Kidney tubule cell (primary cell): Measurements from ENCODE around the gene TOPAZ1.
A peak's percentile ranks its signal among the peaks of the same experiment; 100 is the strongest.

Experiments
- DNase-seq: peaks from one replicate; pipeline ENCODE4 v3.0.0-alpha.2; 2018; ENCODE audit warnings: low spot score

Gene TOPAZ1

DNA sequence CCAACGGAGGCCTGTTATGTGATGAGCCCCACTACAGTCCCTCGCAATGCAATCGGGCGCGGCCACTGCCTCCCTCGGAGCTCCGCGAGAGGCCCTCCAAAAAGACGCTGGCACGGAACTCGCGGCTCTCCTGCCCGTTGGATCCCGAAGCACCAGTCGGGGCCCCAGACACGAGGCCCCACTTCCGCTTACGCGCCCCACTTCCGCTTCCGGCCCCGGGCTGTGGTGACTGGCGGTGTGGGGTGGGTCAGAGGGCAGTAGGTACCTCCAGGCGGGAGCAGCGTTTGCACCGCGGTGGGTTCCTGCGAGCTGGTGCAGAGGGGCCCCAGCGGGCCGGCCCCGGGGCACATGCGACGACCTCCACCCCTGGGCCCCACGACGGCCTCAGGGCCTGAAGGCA, at the start of gene TOPAZ1:
Gene TOPAZ1 (plus strand): TSS at position 181 of the 400 bp plus-strand sequence. CDS start 168 bp downstream, at position 349.
- DNase-seq: no peak

DNA sequence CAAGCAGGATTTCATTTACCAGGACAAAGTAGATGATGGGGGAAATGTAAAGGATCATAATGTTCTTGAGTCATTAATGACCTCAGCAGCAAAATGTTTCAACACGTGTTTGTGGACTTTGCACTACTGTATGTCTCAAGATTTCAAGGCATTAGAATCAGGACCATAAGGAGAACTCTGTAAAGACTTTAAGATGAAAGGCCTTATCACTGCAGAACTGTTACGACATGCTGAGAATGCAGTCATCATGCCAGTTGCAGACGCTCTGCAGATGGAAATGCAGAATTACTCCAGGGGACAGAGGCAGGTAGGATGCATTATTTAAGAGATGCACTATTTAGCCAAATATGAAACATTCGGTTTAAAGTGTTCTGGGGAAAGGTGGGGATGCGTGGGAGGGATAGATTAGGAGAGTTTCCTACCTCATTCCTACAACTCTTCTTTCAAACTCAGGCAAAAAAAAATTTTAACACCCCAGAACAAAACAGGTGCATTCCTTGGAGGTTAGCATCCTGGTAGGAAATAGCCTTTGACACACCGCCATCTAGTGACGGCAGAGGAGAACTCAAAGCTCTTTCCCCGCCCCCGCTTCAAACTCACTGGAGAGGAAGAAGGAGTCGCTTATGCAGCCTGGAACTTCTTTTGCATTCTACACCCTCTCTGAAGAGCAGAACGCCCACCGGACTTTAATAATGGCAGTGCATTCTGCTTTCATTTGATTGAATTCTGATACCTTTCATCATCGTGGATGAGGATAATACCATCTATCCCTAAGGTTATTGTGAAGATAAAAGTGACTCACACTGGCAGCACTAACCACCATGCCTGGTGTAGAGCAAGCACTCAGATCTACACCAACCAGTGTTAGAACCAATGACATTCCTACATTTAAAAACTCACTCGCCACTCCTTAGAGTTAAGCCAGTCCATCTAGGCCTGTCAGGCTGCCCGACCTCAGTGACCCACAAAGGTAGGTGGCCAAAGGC, 43.1 kb upstream of the TOPAZ1 start:
- DNase-seq: peak; percentile 76

DNA sequence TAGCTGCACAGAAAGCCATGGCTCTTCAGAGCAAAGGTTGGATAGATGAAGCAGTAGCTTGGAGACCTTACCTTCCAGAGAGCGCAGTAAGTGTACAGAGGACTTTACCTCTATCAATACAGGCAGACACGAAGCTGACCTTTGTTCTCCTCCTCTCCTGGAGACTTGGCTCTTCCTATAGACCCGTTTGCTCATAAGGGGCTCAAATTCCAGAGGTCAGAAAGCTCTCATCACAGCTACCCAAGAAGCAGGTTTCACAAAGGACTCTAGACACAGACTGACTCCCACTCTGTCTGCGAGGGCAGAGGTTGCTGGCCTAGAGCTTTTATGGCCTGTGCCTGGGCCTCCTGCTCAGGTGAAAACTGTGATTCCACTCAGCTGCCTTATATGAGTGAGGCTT, 35.4 kb upstream of the TOPAZ1 start:
- no peak for DNase-seq

DNA sequence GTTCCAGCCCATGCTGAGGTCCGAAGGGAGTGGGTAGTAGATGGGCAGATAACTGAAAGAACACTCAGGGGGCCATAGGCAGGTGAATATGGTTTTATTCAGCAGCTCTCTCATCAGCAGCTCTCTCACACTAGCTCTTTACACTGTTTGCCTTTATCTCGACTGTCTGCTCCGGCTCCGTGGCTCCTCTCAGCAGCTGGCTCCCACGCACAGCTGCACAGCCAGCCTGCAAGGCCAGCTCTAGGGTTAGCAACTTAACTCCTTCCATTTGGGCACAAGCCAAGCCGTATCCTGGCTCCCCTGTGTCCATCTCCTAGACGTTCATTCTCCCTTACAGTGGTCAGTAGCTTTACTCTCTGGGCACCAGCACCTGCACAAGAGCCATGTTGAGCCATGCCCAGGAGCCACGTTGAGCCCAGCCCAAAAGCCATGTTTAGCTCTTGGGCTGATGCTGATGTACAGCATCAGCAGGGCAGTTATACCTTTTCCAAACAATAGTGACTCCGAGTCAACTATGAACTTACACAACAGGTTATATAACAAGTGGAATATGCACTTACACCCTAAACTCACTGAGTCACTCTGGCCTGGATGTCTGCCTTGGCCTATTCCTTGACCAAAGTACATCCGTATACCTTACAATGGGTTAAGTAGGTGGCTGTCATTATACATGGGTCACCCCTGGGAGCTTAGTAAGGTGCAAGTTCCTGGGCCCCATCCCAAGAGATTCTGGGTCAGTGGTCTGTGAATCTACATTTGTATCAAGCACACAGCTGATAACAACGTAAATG, 34.6 kb upstream of the TOPAZ1 start:
- no peak for DNase-seq

DNA sequence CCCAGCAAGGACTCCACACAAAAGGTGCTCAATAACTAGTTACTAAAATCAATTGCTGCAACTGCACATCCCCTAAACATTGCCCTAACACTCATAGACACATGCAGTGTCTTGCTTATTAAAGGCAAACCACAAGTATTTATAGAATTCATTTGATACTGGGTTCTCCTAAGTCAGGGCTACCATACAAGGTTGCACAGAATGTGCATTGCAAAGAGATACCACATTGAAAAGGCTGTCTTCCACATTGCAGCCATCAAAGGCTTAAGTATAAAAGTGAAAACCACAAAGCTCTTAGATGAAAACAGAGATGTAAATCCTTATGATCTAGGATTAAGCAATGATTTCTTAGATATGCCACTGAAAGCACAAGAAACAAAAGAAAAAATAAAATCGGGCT, 33.6 kb upstream of the TOPAZ1 start:
- DNase-seq: no peak

DNA sequence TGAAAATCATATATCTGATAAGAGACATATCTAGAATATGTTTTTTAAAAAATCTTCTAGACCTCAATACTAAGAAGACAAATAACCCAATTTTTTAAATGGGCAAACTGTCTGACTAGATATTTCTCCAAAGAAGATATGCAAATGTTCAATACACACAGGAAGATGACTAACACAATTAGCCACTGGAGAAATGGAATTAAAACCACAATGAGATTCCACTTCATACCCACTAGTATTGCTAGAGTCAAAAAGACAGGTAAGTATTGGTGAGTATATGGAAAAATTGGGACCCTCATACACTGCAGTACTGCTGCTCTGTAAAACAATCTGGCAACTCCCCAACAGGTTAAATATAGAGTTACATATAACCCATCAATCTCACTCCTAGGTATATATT, 33.1 kb upstream of the TOPAZ1 start:
- DNase-seq: peak; percentile 22

DNA sequence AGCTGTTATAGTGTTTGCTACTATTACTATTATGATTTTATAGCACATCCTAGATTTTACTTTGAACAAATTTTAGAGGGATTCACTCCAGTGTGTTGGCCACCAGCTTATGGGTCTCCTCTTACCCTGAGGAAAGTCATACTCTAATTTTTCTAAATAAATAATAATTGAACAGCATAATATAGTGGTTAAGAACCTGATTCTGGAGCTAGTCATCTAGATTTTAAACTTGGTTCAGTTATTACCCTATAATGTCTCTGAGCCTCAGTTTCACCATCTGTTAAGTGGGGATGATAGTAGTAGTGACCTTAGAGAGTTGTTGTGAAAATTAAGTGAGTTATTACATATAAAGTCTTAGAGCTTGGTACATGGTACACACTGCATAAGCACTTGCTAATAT, 30.7 kb upstream of the TOPAZ1 start:
- DNase-seq: no peak

DNA sequence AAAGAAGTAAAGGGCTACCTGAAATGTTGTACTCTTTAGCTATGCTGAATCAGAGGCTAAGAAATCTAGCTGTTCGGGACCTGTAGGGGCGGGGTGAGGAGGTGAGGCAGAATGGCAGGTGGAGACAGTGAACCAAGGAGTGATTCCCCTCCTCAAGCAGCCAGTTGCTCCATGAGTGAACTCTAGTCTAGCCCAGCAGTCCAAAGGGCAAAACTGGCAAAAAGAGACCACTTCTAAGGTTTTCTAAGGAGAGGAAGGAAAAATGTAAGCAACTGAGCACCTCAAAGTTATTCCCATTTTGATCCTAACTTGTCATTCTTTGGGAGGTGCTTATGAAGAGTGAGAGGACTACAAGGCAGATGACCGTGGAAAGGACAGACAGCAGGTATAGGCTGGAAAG, 19.3 kb upstream of the TOPAZ1 start:
- DNase-seq: no peak

DNA sequence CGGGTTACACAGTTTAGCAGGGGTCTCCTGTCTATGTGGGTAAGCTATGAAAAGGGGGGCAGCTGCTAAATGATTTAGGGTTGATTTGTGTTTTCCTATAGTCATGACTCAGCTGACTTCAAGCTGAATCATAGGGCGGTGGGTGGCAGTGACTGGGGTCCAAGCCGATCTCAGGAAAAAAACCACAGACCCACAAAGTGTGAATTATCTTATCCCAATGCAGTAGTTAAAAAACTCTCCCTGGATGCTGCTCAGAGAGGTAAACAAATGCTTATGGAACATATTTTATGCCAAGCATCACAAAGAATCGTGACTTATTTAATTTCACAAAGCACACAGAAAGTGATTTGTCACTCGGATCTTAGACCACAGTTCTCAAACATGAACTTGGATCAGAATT, 18.4 kb upstream of the TOPAZ1 start:
- no peak for DNase-seq

DNA sequence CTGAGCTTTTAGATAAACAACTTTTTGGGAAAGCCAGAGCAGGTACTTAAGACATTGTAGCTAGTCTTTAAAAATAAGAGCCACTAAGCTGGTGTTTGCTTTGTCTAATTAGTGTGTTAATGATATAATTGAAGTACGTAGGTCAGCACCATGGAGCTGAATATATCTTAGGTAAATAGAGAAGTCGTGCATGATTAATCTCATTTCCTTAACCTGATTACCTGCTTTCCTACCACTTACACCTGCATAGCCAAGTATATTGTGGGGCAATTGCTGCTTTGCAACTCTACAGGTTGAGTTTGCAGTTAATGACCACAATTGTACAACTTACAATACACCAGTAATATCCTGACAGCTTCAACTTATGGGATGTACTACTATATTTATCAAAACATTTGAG, 17.6 kb upstream of the TOPAZ1 start:
- DNase-seq: no peak

DNA sequence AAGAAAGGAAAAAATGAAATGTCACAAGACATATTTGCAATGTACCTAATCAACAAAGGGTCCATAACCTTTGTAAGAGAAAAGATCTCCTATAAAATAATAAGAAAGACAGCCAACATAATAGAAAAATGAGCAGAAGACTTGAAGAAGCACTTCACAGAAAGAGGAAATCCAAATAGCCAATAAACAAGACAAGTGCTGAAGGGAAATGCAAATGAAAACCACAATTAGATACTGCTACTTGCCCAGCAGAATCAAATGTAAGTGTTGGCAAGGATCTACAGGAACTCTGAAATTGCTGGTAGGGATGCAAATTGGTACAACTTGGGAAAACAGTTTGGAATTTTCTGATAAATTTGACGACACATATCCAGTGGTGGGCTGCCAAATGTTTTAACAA, 15.1 kb upstream of the TOPAZ1 start:
- no peak for DNase-seq

DNA sequence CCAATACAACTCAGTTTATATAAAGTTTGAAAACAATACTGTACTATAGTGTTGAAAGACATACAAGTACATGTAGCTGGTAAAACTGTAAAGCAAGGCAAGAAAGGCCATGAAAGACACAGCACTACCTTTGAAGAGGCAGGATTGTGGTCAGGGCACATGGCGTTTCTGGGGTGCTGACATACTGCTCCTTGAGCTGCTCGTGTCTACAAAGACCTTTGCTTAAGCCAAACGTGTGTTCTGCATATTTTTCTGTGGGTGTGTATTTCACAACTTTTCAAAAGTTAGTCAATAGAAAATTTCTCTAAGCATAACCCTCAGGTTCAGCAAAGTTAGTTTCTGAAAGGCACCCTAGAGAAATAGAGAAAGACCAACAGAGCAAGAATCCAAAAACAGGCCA, 14.1 kb upstream of the TOPAZ1 start:
- DNase-seq: no peak

DNA sequence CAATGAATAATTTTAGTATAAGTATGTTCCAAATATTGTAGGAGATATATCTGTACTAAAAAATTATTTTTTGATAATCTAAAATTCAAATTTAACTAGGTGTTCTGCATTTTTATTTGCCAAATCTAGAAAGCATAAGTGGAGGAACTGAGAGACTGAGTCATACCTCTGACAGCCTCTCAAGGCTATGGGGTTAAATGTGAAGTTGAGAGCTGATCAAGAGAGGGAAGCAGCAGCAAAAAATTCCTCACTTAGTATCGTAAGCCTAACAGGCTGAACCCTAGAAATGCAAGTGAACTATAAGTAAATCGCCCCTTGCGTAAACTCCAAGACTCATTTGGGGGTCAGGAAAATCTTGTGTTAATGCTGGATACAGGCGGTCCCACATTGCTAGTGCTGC, 12.8 kb upstream of the TOPAZ1 start:
- DNase-seq: no peak

DNA sequence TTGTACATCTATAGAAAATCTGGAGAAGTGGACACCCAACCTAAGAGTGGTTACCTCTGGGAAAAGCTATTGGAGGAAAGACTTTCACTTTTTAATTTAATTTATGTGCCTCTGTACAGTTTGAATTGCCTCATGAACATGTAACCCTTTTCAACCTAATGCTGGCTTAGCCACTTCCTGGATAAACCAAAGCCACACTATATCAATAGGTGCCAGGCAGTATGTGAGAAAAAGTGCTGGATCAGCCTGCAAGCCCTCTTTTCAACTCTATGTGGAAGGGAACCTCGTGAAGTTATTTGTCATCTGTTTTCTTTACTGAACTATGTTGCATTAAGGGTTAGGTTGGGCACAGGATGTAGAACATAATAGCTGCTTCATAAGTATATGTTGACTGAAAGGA, 9.3 kb upstream of the TOPAZ1 start:
- no peak for DNase-seq

DNA sequence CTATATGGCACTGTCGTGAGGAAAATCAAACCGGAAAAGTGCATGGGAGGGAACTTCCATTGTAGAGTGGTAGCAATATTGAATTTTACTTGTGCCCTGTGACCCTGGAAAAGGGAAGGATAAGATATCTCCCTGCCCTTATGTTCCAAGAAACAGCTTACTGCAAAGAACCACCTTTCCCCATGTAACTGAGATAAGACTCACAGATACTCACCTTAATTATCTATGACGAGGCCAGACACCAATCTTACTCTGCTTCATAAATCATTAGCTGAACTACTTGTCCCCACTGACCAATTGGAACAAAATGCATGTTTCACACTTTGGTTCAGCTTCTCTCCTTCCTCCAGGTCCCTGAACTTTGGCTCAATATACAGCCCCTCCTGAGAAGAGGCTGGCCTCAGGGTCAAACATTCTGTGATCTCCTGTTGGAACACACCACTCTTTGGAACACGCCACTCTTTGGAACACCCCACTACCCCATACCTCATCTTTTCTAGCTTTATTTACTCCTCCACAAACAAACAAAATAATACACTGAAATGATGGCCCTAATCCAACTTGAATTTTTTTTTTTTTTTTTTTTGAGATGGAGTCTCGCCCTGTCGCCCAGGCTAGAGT, 6.9 kb upstream of the TOPAZ1 start:
- no peak for DNase-seq

DNA sequence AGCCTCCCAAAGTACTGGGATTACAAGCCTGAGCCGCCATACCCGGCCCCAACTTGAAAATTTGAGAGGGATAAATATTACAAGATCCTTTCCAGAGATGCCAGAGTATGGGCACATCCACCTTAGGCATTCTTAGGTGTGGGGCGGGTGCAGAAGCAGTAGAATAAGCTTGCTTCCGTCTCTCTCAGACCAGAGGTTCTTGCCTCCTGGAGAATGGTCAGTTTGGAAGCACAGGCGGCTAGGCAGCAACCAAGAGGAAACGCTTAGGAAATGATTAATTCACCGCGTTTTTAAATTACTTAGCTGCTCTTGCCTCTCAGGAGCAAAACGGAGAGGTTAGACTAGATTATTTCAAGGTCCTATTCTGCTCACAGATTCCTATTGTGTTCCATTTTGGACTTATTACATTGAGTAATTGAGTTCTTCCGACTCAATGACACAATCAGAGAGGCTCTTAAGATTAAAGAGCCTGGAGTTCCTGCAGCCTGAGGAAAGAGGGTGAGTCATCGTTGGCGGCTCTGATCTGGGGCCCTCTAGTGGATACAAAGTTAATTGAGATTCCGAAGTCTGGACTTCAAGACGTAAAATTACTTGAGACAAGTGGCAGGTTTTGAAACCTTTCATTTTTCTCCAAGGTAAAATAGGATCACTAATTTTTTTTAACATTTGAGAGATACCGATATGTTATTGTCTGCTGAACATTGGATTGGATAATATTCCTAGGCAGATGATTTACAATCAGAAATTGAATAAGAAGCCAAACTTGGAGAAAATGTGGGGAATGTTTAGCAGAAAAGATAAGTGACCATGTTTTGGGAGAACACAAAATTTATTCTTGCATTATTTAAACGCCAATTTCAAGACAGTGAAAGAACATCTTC, 5.8 kb upstream of the TOPAZ1 start:
- peak; percentile 93 for DNase-seq

DNA sequence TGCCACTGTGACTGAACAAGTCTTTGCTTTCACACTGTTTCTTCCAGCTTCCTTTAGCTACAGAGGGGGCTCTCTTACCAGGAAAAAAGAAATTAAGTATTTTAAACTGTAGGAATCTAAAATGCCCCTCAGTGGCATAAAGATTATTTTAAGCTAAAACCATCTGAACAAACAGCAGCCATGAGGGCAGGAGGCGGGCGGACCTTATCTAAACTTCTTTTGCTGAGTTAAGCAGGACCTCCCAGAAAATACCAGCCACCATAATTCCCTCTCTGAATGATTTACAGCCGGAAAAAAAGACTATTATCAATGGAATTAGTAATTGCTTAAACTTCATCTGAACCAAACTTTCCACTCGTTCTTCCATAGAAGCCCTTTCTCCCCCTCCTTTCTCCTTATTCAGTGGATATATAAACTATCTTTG, 5.2 kb upstream of the TOPAZ1 start:
- DNase-seq: no peak

DNA sequence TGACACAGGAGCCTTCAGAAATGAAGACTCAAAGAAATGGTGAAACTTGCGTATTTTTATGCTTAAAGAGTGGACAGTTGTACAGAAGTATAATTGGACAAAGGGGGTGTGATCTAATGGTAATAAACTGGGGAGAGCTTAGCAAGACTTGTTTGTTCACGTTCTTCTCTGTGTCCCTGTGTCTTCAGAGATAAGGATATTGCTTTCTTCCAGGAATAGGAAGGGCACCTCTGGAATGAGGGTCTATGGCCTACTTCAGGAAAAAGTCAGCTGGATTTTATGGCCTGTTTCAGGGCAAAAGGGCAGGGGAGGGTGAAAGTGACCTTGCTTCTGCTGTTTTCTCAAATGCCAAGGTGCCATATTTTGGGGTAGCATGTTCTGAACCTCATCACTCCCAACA, 4.5 kb upstream of the TOPAZ1 start:
- DNase-seq: no peak

DNA sequence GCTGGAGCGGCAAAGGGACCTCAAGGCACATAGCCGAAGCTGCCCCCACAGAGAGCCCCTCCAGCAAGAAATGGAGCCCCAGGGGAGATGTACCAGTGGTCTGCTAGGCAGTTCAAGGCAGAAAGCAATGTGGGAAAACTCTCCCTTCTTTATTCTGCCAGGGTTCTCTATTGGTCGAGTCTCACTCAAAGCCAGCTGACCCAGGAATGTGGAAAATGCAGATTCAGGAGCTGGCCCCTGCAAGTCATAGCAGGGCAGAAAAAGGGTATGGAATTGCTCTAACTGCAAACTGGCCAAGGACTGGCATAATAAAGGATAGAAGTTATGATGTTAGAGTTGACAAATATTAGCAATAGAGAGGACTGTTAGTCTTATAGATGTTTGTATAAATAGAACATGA, 4.0 kb upstream of the TOPAZ1 start:
- DNase-seq: no peak

DNA sequence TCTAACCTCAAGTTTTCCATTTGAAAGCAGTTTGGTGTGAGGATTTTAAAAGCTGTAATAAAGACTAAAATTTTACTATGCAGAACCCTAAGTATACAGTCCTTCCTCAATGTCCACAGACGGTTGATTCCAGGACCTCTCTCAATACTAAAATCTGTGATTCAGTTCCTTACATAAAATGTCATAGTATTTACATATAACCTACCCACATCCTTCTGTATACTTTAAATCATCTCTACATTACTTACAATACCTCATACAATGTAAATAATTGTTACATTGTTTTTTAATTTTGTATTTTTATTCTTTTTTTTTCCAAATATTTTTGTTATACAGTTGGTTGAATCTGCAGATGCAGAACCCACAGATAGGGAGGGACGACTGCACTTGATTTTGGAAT, 2.8 kb upstream of the TOPAZ1 start:
- DNase-seq: no peak

DNA sequence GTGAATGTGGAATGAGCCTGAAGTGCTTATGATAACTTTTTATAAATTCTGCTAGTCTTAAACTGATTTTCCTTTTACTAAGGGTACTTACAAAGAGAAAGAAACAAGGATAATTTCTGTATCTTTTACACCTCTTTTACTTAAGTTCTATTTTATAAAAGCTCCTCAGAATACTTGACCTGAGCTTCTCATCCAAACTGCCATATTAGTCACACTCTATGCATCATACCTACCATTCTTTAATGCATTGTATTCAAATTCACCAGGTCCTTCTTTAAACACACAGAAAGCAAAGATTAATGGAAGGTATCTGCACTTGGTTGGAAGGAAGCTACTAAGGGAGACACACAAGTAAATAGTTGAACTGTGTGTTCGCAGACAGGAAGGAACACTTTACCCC, 1.6 kb upstream of the TOPAZ1 start:
- peak; percentile 56 for DNase-seq

DNA sequence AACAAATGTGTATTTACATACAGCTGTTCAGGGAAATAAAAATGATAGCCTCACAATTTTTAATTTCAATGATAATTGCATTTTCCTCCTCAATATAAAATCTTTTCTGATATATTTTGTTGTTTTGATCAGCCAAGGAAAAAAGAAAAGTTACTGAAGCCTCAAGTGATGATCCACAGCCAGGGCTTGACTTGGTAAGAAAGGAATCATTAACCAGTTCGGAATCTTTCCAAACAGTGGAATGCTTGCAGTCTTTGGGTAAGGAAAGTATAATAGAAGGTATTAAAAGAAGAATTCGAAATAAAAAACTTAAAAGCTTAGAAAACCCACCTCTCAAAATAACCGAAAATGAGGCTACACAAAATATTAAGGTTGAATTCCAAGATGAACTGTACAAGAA, 1.0 kb downstream of the TOPAZ1 start:
- peak; percentile 52 for DNase-seq
